Upper lobe of left lung (tissue), 6 donors: ENCODE results near the gene PPP2R2C. TPM values are rescaled to one million over a fixed set of nuclear protein-coding genes. Genes with fewer than 3 reads are reported as not detected.

Experiments used
- ATAC-seq, 2 donors: fragments of 200-7000 bp; cut with Tn5 transposase; one replicate each; pipeline ENCODE4 v1.9.1; 2022; ENCODE audit warnings: mild to moderate bottlenecking in 2 of 2, moderate library complexity in 2 of 2; ENCODE audit not compliant: low FRiP score in 2 of 2
- DNase-seq, 2 donors: peaks; one replicate each; pipeline ENCODE4 v3.0.0-alpha.2; 2019 to 2020
- H3K27ac ChIP-seq, 4 donors: fragments of 200-600 bp; sonication (generic); one replicate each; pipeline ENCODE4 v1.5.1; 2016 to 2019
- H3K27me3 ChIP-seq, 4 donors: fragments of 200-600 bp; sonication (generic); one replicate each; pipeline ENCODE4 v1.5.1; 2017 to 2019
- H3K36me3 ChIP-seq, 4 donors: fragments of 200-600 bp; sonication (generic); one replicate each; pipeline ENCODE4 v1.5.1; 2016 to 2019
- H3K4me1 ChIP-seq, 4 donors: fragments of 200-600 bp; sonication (generic); one replicate each; pipeline ENCODE4 v1.5.1; 2018 to 2019
- H3K4me3 ChIP-seq, 4 donors: fragments of 200-600 bp; sonication (generic); one replicate each; pipeline ENCODE4 v1.5.1; 2017 to 2019; ENCODE audit warnings: mild to moderate bottlenecking in 2 of 4, moderate library complexity in 1 of 4
- H3K9me3 ChIP-seq, 4 donors: fragments of 200-600 bp; sonication (generic); one replicate each; pipeline ENCODE4 v1.5.1; 2018 to 2019
- CTCF ChIP-seq, 6 experiments: fragments of 450-650 bp in 4 of 6; fragments of 200-600 bp in 2 of 6; sonication (generic) in 2 of 6; IDR thresholded peaks; one replicate each; pipeline ENCODE4 v1.5.1; 2016 to 2019; ENCODE audit warnings: antibody characterized with exemption in 6 of 6
- EP300 ChIP-seq, 4 donors: sonication (generic); formaldehyde crosslinking; IDR thresholded peaks; one replicate each; pipeline ENCODE4 v1.5.1; 2017; ENCODE audit warnings: antibody characterized with exemption in 4 of 4, control low read depth in 2 of 4
- POLR2A ChIP-seq, 4 donors: fragments of 450-650 bp; IDR thresholded peaks; one replicate each; pipeline ENCODE4 v1.5.1; 2016 to 2017; ENCODE audit warnings: antibody characterized with exemption in 4 of 4, mild to moderate bottlenecking in 2 of 4
- POLR2AphosphoS5 ChIP-seq, 2 donors: sonication (generic); formaldehyde crosslinking; IDR thresholded peaks; one replicate each; pipeline ENCODE4 v1.5.1; 2017; ENCODE audit warnings: antibody characterized with exemption in 2 of 2
- WGBS, 2 donors: methylation state at CpG; one replicate each; pipeline ENCODE4 v1.1.5; 2017 to 2018; 5-methylcytosine and 5-hydroxymethylcytosine counted together
- total RNA-seq, 6 donors: library from RNA; depleted of rRNA in 4 of 6; stranded (reverse); fragments of >200 nt in 4 of 6; gene quantifications; one replicate each; pipeline versions ENCODE4 v1.1.0 to v1.2.1, GENCODE V29; 2016 to 2021
- donor health status: DM: no; HTN: no; CAD: no; lungs with moderate emphysema.
- donor health status: DM: no; HTN: yes; CAD: no; lungs with severe emphysema.

Gene PPP2R2C
- total RNA-seq, 6 donors from 2014 or later, result 0.09 to 0.17 TPM; not detected in 4

- Histone ChIP-seq H3K4me1 (no peaks in the 10 kb centered on the region), H3K27ac (no peak overlapping the region), H3K9me3 (peaks cover 0 to 22% (median 15%) of the 10 kb centered on the region in 4 donors), H3K4me3 (no peak overlapping the region), H3K36me3 (no peaks in the 10 kb centered on the region), H3K27me3 (no peaks in the 10 kb centered on the region)
- 79 to 84% methylated on average over 4 of the region's 4 CpGs for WGBS, 2 donors
- no peak for DNase-seq
- TF ChIP-seq POLR2AphosphoS5 (IDR thresholded peaks at IDR 0.05) (no peak), POLR2A (IDR thresholded peaks at IDR 0.05) (no peak), CTCF (IDR thresholded peaks at IDR 0.05) (no peak), EP300 (IDR thresholded peaks at IDR 0.05) (no peak)
- no peak for ATAC-seq
These were observed 28.8 kb upstream of the PPP2R2C start for GRCh38 chr4:6501171-6501570.

- Histone ChIP-seq H3K4me3 (no peak overlapping the region), H3K9me3 (peaks cover 0 to 20% (median 15%) of the 10 kb centered on the region in 4 donors), H3K4me1 (no peaks in the 10 kb centered on the region), H3K27ac (no peak overlapping the region), H3K27me3 (no peaks in the 10 kb centered on the region), H3K36me3 (no peaks in the 10 kb centered on the region)
- TF ChIP-seq EP300 (IDR thresholded peaks at IDR 0.05) (no peak), CTCF (IDR thresholded peaks at IDR 0.05) (no peak), POLR2A (IDR thresholded peaks at IDR 0.05) (no peak), POLR2AphosphoS5 (IDR thresholded peaks at IDR 0.05) (no peak)
- ATAC-seq, result no peak
- 60 to 79% methylated on average over 8 to 10 of the region's 10 CpGs for whole genome bisulfite sequencing, 2 donors
- no peak for DNase-seq
These were observed 28.2 kb upstream of the PPP2R2C start for GRCh38 chr4:6500481-6501140.

GRCh38 chr4:6499238-6499600 is 26.8 kb upstream of the PPP2R2C start:
- no peak for TF ChIP-seq POLR2AphosphoS5 (IDR thresholded peaks at IDR 0.05)
- TF ChIP-seq CTCF (IDR thresholded peaks at IDR 0.05), result no peak
- TF ChIP-seq POLR2A (IDR thresholded peaks at IDR 0.05), result no peak
- no peak for TF ChIP-seq EP300 (IDR thresholded peaks at IDR 0.05)
- Histone ChIP-seq H3K4me1 (no peaks in the 10 kb centered on the region), H3K36me3 (no peaks in the 10 kb centered on the region), H3K9me3 (peaks cover 0 to 10% (median 6%) of the 10 kb centered on the region in 4 donors), H3K27me3 (no peaks in the 10 kb centered on the region), H3K27ac (no peak overlapping the region), H3K4me3 (no peak overlapping the region)
- no peak for DNase-seq
- ATAC-seq, result no peak
- WGBS, 2 donors, result 62 to 77% methylated on average over 5 to 6 of the region's 6 CpGs

GRCh38 chr4:6498511-6499237 is 26.3 kb upstream of the PPP2R2C start:
- Histone ChIP-seq H3K36me3 (no peaks in the 10 kb centered on the region), H3K9me3 (peaks cover 0 to 5% (median under 1%) of the 10 kb centered on the region in 4 donors), H3K27me3 (no peaks in the 10 kb centered on the region), H3K27ac (no peak overlapping the region), H3K4me1 (peaks cover 0 to 4% (median 0%) of the 10 kb centered on the region in 4 donors), H3K4me3 (no peak overlapping the region)
- TF ChIP-seq CTCF (IDR thresholded peaks at IDR 0.05) (no peak), POLR2A (IDR thresholded peaks at IDR 0.05) (no peak), EP300 (IDR thresholded peaks at IDR 0.05) (no peak), POLR2AphosphoS5 (IDR thresholded peaks at IDR 0.05) (no peak)
- 64 to 71% methylated on average over 10 to 11 of the region's 11 CpGs for WGBS, 2 donors
- DNase-seq (no peak), ATAC-seq (no peak)
